Smooth muscle cell (in vitro differentiated cells): ENCODE measurements around the gene CXXC5. TPM values are rescaled to one million over a fixed set of nuclear protein-coding genes. Genes with fewer than 3 reads are reported as not detected.
A peak's percentile ranks its signal among the peaks of the same experiment; 100 is the strongest.

Experiments
- DNase-seq: peaks from one replicate; lab custom pipeline; 2025; ENCODE audit not compliant: unreplicated experiment; lab: John Stamatoyannopoulos, UW
- H2AFZ ChIP-seq: fragments of 200-600 bp; sonication (generic); 2 replicates; pipeline ENCODE4 v1.6.0; 2016; ENCODE audit warnings: antibody characterized with exemption, low read depth, mild to moderate bottlenecking
- H3F3A ChIP-seq: fragments of 200-600 bp; sonication (generic); 2 replicates; pipeline ENCODE4 v1.6.0; 2017; ENCODE audit warnings: antibody characterized with exemption, low read depth
- H3K27ac ChIP-seq: fragments of 200-600 bp; sonication (generic); 2 replicates; pipeline ENCODE4 v1.5.1; 2016; ENCODE audit warnings: low read depth, mild to moderate bottlenecking
- H3K27me3 ChIP-seq: fragments of 200-600 bp; sonication (generic); 2 replicates; pipeline ENCODE4 v1.6.1; 2016; ENCODE audit warnings: low read depth, mild to moderate bottlenecking
- H3K36me3 ChIP-seq: fragments of 200-600 bp; sonication (generic); 2 replicates; pipeline ENCODE4 v1.5.1; 2016; ENCODE audit warnings: low read depth
- H3K4me1 ChIP-seq: fragments of 200-600 bp; sonication (generic); 2 replicates; pipeline ENCODE4 v1.5.1; 2016; ENCODE audit warnings: low read depth
- H3K4me2 ChIP-seq: fragments of 200-600 bp; sonication (generic); 2 replicates; pipeline ENCODE4 v1.6.0; 2016; ENCODE audit warnings: mild to moderate bottlenecking
- H3K4me3 ChIP-seq: fragments of 200-600 bp; sonication (generic); 2 replicates; pipeline ENCODE4 v1.5.1; 2016; ENCODE audit warnings: mild to moderate bottlenecking
- H3K79me2 ChIP-seq: fragments of 200-600 bp; sonication (generic); 2 replicates; pipeline ENCODE4 v1.6.0; 2016; ENCODE audit warnings: low read depth, mild to moderate bottlenecking
- H3K9ac ChIP-seq: fragments of 200-600 bp; sonication (generic); 2 replicates; pipeline ENCODE4 v1.6.0; 2016; ENCODE audit warnings: low read depth
- H3K9me3 ChIP-seq: fragments of 200-600 bp; sonication (generic); replicated peaks from 2 replicates; pipeline ENCODE4 v1.5.1; 2016; ENCODE audit warnings: low read depth
- H4K20me1 ChIP-seq: fragments of 200-600 bp; sonication (generic); 2 replicates; pipeline ENCODE4 v1.6.0; 2016; ENCODE audit warnings: low read depth
- WGBS: methylation state at CpG from one replicate; pipeline ENCODE4 v1.1.7; 2016; ENCODE audit warnings: low lambda C conversion rate; 5-methylcytosine and 5-hydroxymethylcytosine counted together
- polyA plus RNA-seq: library from polyadenylated mRNA; unstranded; fragments of >200 nt; fragmentation: Nextera tagmentation; extraction: Ambion mirVana; gene quantifications from 2 replicates; pipeline ENCODE4 v1.2.1, GENCODE V29; 2016
- total RNA-seq: library from RNA; depleted of rRNA; stranded (reverse); fragments of >200 nt; gene quantifications from 2 replicates; pipeline ENCODE4 v1.2.3, GENCODE V29; 2014
- TF ChIP-seq, protein P1 (sequence below): fragments of 200-600 bp; sonication (generic); IDR thresholded peaks from 2 replicates; pipeline ENCODE4 v1.5.1; 2017; ENCODE audit warnings: borderline replicate concordance, mild to moderate bottlenecking, antibody characterized with exemption; ENCODE audit not compliant: insufficient read depth, poor library complexity, severe bottlenecking

CXXC5 gene
- total and polyA plus RNA-seq, 2 experiments from 2014 or later, result 85.5 to 139 TPM

DNA sequence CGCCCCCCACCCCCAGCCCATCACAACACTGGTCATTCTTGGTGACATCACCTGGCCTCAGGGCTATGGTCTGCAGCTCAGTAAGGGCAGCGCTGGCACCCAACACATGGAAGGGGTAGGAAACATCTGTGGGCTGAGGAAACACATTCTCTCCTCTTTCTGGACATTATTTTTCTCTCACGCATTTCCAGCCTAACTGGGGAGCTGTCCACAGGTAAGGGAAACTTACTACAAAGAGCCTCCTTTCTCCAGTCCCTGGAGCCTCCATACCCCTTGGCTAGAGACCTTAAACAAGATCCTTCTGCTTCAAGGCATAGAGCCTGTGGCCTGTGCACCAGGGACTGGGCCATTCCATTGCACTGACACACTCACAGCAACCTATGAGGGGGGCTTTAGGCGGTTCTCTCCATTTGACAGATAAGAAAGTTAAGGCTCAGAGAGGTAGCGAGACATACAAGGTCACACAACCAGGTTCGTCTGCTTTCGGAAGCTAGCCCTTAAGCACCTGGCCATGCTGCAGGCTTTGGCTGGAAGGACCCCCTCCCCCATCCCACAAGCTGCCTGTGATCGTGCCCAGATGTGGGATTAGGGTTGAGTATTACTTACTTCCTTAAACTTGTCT, 40.7 kb downstream of the CXXC5 start:
- peak overlapping the region; percentile 98 for H3K27ac ChIP-seq
- no peaks in the 10 kb centered on the region for H3K27me3 ChIP-seq
- H3K79me2 ChIP-seq, result peaks cover 27% of the 10 kb centered on the region
- 57% methylated on average over 8 of the region's 8 CpGs for WGBS
- peaks cover 58% of the 10 kb centered on the region for H3K4me1 ChIP-seq
- H3K36me3 ChIP-seq, result no peaks in the 10 kb centered on the region
- no peak for DNase-seq
- H3K4me3 ChIP-seq, result no peak overlapping the region
- H4K20me1 ChIP-seq, result peaks cover 44% of the 10 kb centered on the region
- H3F3A ChIP-seq, result peaks cover 20% of the 10 kb centered on the region
- peak overlapping the region; percentile 1 for H3K4me2 ChIP-seq
- H3K9me3 ChIP-seq, result no peaks in the 10 kb centered on the region
- H3K9ac ChIP-seq, result no peak overlapping the region
- TF ChIP-seq, protein P1, sequence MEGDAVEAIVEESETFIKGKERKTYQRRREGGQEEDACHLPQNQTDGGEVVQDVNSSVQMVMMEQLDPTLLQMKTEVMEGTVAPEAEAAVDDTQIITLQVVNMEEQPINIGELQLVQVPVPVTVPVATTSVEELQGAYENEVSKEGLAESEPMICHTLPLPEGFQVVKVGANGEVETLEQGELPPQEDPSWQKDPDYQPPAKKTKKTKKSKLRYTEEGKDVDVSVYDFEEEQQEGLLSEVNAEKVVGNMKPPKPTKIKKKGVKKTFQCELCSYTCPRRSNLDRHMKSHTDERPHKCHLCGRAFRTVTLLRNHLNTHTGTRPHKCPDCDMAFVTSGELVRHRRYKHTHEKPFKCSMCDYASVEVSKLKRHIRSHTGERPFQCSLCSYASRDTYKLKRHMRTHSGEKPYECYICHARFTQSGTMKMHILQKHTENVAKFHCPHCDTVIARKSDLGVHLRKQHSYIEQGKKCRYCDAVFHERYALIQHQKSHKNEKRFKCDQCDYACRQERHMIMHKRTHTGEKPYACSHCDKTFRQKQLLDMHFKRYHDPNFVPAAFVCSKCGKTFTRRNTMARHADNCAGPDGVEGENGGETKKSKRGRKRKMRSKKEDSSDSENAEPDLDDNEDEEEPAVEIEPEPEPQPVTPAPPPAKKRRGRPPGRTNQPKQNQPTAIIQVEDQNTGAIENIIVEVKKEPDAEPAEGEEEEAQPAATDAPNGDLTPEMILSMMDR, result no peak
- H2AFZ ChIP-seq, result no peak overlapping the region

GRCh38 chr5:139689631-139690063, 41.5 kb downstream of the CXXC5 start:
- H4K20me1 ChIP-seq, result peaks cover 36% of the 10 kb centered on the region
- H3K27me3 ChIP-seq, result no peaks in the 10 kb centered on the region
- peak overlapping the region; percentile 98 for H3K27ac ChIP-seq
- H3F3A ChIP-seq, result peaks cover 21% of the 10 kb centered on the region
- TF ChIP-seq, protein P1, result no peak
- H3K9me3 ChIP-seq, result no peaks in the 10 kb centered on the region
- H3K9ac ChIP-seq, result peak overlapping the region; percentile 35
- no peak overlapping the region for H3K4me3 ChIP-seq
- H2AFZ ChIP-seq, result no peak overlapping the region
- no peaks in the 10 kb centered on the region for H3K36me3 ChIP-seq
- WGBS, result 26% methylated on average over 15 of the region's 16 CpGs
- peaks cover 19% of the 10 kb centered on the region for H3K79me2 ChIP-seq
- H3K4me1 ChIP-seq, result peaks cover 56% of the 10 kb centered on the region
- peak overlapping the region; percentile 72 for H3K4me2 ChIP-seq
- no peak for DNase-seq

- no peaks in the 10 kb centered on the region for H3K36me3 ChIP-seq
- peaks cover 53% of the 10 kb centered on the region for H3K4me1 ChIP-seq
- H4K20me1 ChIP-seq, result peaks cover 31% of the 10 kb centered on the region
- peak overlapping the region; percentile 98 for H3K27ac ChIP-seq
- no peak overlapping the region for H3K4me3 ChIP-seq
- no peaks in the 10 kb centered on the region for H3K9me3 ChIP-seq
- peak overlapping the region; percentile 82 for H3K9ac ChIP-seq
- H2AFZ ChIP-seq, result no peak overlapping the region
- H3K4me2 ChIP-seq, result peak overlapping the region; percentile 72
- H3K27me3 ChIP-seq, result no peaks in the 10 kb centered on the region
- WGBS, result 7% methylated on average over 16 of the region's 16 CpGs
- DNase-seq, result peak; percentile 83
- H3K79me2 ChIP-seq, result peaks cover 13% of the 10 kb centered on the region
- TF ChIP-seq, protein P1, result peak; percentile 47
- H3F3A ChIP-seq, result peaks cover 26% of the 10 kb centered on the region
Measured at GRCh38 chr5:139690064-139690802, 42.1 kb downstream of the CXXC5 start.
